ENCODE data around the gene TRPC3.

Gene TRPC3

GRCh38 chr4:121951521-121952110, at the start of gene TRPC3:
Gene TRPC3, minus strand, starts transcription at chr4:121952060. Its CDS starts 380 bp downstream, at chr4:121951680.
- DNase-seq: no peak

GRCh38 chr4:122000849-122001248, 49.0 kb upstream of the TRPC3 start:
- no peak for DNase-seq

- no peak for DNase-seq
Measured at GRCh38 chr4:121998024-121998423, 46.2 kb upstream of the TRPC3 start.

- no peak for DNase-seq
Measured at GRCh38 chr4:121995790-121996537, 44.1 kb upstream of the TRPC3 start.

GRCh38 chr4:121991968-121992367, 40.1 kb upstream of the TRPC3 start:
- DNase-seq: no peak

- no peak for DNase-seq
Measured at GRCh38 chr4:121990489-121990888, 38.6 kb upstream of the TRPC3 start.

GRCh38 chr4:121989715-121990114, 37.9 kb upstream of the TRPC3 start:
- DNase-seq: no peak

GRCh38 chr4:121988950-121989349, 37.1 kb upstream of the TRPC3 start:
- DNase-seq: no peak

GRCh38 chr4:121980643-121981042, 28.8 kb upstream of the TRPC3 start:
- DNase-seq: no peak

- no peak for DNase-seq
Measured at GRCh38 chr4:121978172-121978516, 26.3 kb upstream of the TRPC3 start.

GRCh38 chr4:121977251-121978171, 25.7 kb upstream of the TRPC3 start:
- DNase-seq: no peak

GRCh38 chr4:121975784-121976183, 23.9 kb upstream of the TRPC3 start:
- no peak for DNase-seq

GRCh38 chr4:121973816-121974215, 22.0 kb upstream of the TRPC3 start:
- DNase-seq: no peak

GRCh38 chr4:121968859-121969258, 17.0 kb upstream of the TRPC3 start:
- no peak for DNase-seq

GRCh38 chr4:121964958-121965357, 13.1 kb upstream of the TRPC3 start:
- no peak for DNase-seq

GRCh38 chr4:121960818-121961217, 9.0 kb upstream of the TRPC3 start:
- DNase-seq: no peak

- DNase-seq: no peak
Measured at GRCh38 chr4:121958777-121959176, 6.9 kb upstream of the TRPC3 start.

GRCh38 chr4:121957266-121957665, 5.4 kb upstream of the TRPC3 start:
- DNase-seq: no peak

GRCh38 chr4:121953860-121954259, 2.0 kb upstream of the TRPC3 start:
- DNase-seq: no peak

GRCh38 chr4:121952290-121952689, 430 bp upstream of the TRPC3 start:
- no peak for DNase-seq

GRCh38 chr4:121950680-121951520, 960 bp downstream of the TRPC3 start:
- no peak for DNase-seq

GRCh38 chr4:121950212-121950679, 1.6 kb downstream of the TRPC3 start:
- DNase-seq: no peak

GRCh38 chr4:121946644-121947043, 5.2 kb downstream of the TRPC3 start:
- no peak for DNase-seq

Measured in cortex of kidney (tissue), 1 donor.